ENCODE measurements around the gene CCDC15.
"Not testable (repeated sequence)": the region's sequence is repeated elsewhere in the genome, so short reads cannot be mapped to it uniquely, and the experiment has no call there.

CCDC15 gene

GRCh38 chr11:125005491-125005890 is 51.5 kb downstream of the CCDC15 start:
- no peak for DNase-seq

GRCh38 chr11:125016413-125016812 is 62.4 kb downstream of the CCDC15 start:
- DNase-seq: no peak

- no peak for DNase-seq
Measured at GRCh38 chr11:125020342-125020741, 66.3 kb downstream of the CCDC15 start.

- DNase-seq: no peak
Measured at GRCh38 chr11:125022551-125022950, 68.5 kb downstream of the CCDC15 start.

GRCh38 chr11:125025968-125026367 is 72.0 kb downstream of the CCDC15 start:
- DNase-seq: no peak

- not testable (repeated sequence) for DNase-seq
Measured at GRCh38 chr11:125029431-125029830, 75.4 kb downstream of the CCDC15 start.

- DNase-seq: no peak
Measured at GRCh38 chr11:125036933-125037332, 82.9 kb downstream of the CCDC15 start.

GRCh38 chr11:125049164-125049792 is 95.3 kb downstream of the CCDC15 start:
- DNase-seq: no peak

GRCh38 chr11:125052047-125052446 is 98.0 kb downstream of the CCDC15 start:
- DNase-seq: no peak

GRCh38 chr11:125053167-125053566 is 99.2 kb downstream of the CCDC15 start:
- no peak for DNase-seq

- DNase-seq: no peak
Measured at GRCh38 chr11:125055107-125055715, 101.2 kb downstream of the CCDC15 start.

- not testable (repeated sequence) for DNase-seq
Measured at GRCh38 chr11:125056111-125056510, 102.1 kb downstream of the CCDC15 start.

- DNase-seq: no peak
Measured at GRCh38 chr11:125056931-125057692, 103.1 kb downstream of the CCDC15 start.

- DNase-seq: no peak
Measured at GRCh38 chr11:125057693-125058016, 103.7 kb downstream of the CCDC15 start.

- no peak for DNase-seq
Measured at GRCh38 chr11:125061281-125061680, 107.3 kb downstream of the CCDC15 start.

GRCh38 chr11:125062218-125062930 is 108.4 kb downstream of the CCDC15 start:
- DNase-seq: no peak

- DNase-seq: peak; percentile 55
Measured at GRCh38 chr11:125062931-125063428, 109.0 kb downstream of the CCDC15 start, which contains the start of gene SLC37A2. Gene SLC37A2 (plus strand): TSS chr11:125063305. CDS start chr11:125063368, 63 bp downstream.

GRCh38 chr11:125063429-125064043 is 109.5 kb downstream of the CCDC15 start:
- no peak for DNase-seq

- DNase-seq: no peak
Measured at GRCh38 chr11:125064070-125064469, 110.1 kb downstream of the CCDC15 start.

GRCh38 chr11:125068368-125068767 is 114.4 kb downstream of the CCDC15 start:
- DNase-seq: no peak

- no peak for DNase-seq
Measured at GRCh38 chr11:125069008-125069407, 115.0 kb downstream of the CCDC15 start.

- DNase-seq: no peak
Measured at GRCh38 chr11:125069796-125070195, 115.8 kb downstream of the CCDC15 start.

Measured in NCI-H69 (cell line).